Neural cell (in vitro differentiated cells): ENCODE results near the gene TNFAIP8L3. TPM values are rescaled to one million over a fixed set of nuclear protein-coding genes. Genes with fewer than 3 reads are reported as not detected.

ENCODE experiments used
- H2AFZ ChIP-seq: fragments of 200-600, 300-800 bp; sonication (generic), shearing (Covaris generic); 2 replicates; pipeline ENCODE4 v1.6.0; 2014; ENCODE audit warnings: low read depth, mild to moderate bottlenecking, antibody characterized with exemption, low read length, moderate library complexity
- H3F3A ChIP-seq: fragments of 200-600 bp; shearing (Covaris generic); 2 replicates; pipeline ENCODE4 v1.6.1; 2016; ENCODE audit warnings: mild to moderate bottlenecking, moderate library complexity, mixed read lengths, antibody characterized with exemption, low read length; ENCODE audit not compliant: insufficient read depth, poor library complexity, severe bottlenecking
- H3K27ac ChIP-seq: fragments of 200-600, 300-800 bp; sonication (generic), shearing (Covaris generic); 2 replicates; pipeline ENCODE4 v1.5.1; 2014; ENCODE audit warnings: mild to moderate bottlenecking, low read length, moderate library complexity
- H3K27me3 ChIP-seq: fragments of 300-800, 200-600 bp; sonication (generic), shearing (Covaris generic); 2 replicates; pipeline ENCODE4 v1.6.0; 2014; ENCODE audit warnings: mild to moderate bottlenecking, low read depth, low read length, moderate library complexity; ENCODE audit not compliant: insufficient read depth
- H3K36me3 ChIP-seq: fragments of 300-800, 200-600 bp; sonication (generic), shearing (Covaris generic); 2 replicates; pipeline ENCODE4 v1.5.1; 2014; ENCODE audit warnings: mild to moderate bottlenecking, antibody characterized with exemption, low read length, moderate library complexity; ENCODE audit not compliant: insufficient read depth
- H3K4me2 ChIP-seq: fragments of 300-800, 200-600 bp; sonication (generic), shearing (Covaris generic); 2 replicates; pipeline ENCODE4 v1.6.0; 2014; ENCODE audit warnings: mild to moderate bottlenecking, low read length
- H3K4me3 ChIP-seq: fragments of 300-800, 200-600 bp; sonication (generic), shearing (Covaris generic); 2 replicates; pipeline ENCODE4 v1.5.1; 2014; ENCODE audit warnings: mild to moderate bottlenecking, low read length, moderate library complexity
- H3K79me2 ChIP-seq: fragments of 200-600 bp; shearing (Covaris generic); replicated peaks from 2 replicates; pipeline ENCODE4 v1.6.0; 2014; ENCODE audit warnings: mild to moderate bottlenecking, low read length, moderate library complexity; ENCODE audit not compliant: insufficient read depth
- H3K9ac ChIP-seq: fragments of 300-800, 200-600 bp; sonication (generic), shearing (Covaris generic); 2 replicates; pipeline ENCODE4 v1.6.1; 2016; ENCODE audit warnings: mild to moderate bottlenecking, low read length, mixed read lengths
- H3K9me2 ChIP-seq: fragments of 200-600 bp; shearing (Covaris generic); 2 replicates; pipeline ENCODE4 v1.6.1; 2016; ENCODE audit warnings: mild to moderate bottlenecking, low read length, mixed read lengths; ENCODE audit not compliant: insufficient read depth
- H3K9me3 ChIP-seq: fragments of 200-600, 300-800 bp; sonication (generic), shearing (Covaris generic); 2 replicates; pipeline ENCODE4 v1.6.1; 2016; ENCODE audit warnings: mild to moderate bottlenecking, mixed run types, low read length, moderate library complexity, mixed read lengths
- H4K20me1 ChIP-seq: fragments of 200-600 bp; shearing (Covaris generic); 2 replicates; pipeline ENCODE4 v1.6.1; 2016; ENCODE audit warnings: mild to moderate bottlenecking, mixed run types; ENCODE audit not compliant: insufficient read depth
- CTCF ChIP-seq: fragments of 450-650 bp; IDR thresholded peaks from 2 replicates; pipeline ENCODE4 v1.5.1; 2014; ENCODE audit warnings: antibody characterized with exemption, mild to moderate bottlenecking, moderate library complexity; ENCODE audit not compliant: poor library complexity, severe bottlenecking
- EP300 ChIP-seq: fragments of 450-650 bp; conservative IDR thresholded peaks from 2 replicates; pipeline ENCODE4 v1.6.1; 2014; ENCODE audit warnings: antibody characterized with exemption, mild to moderate bottlenecking, moderate library complexity; ENCODE audit not compliant: poor library complexity, severe bottlenecking
- EZH2 ChIP-seq: fragments of 200-600, 300-800 bp; shearing (Covaris generic), sonication (generic); IDR thresholded peaks from 2 replicates; pipeline ENCODE4 v1.6.1; 2014; ENCODE audit warnings: antibody characterized with exemption, low read length, borderline replicate concordance, mild to moderate bottlenecking; ENCODE audit not compliant: insufficient read depth, poor library complexity, severe bottlenecking
- MXI1 ChIP-seq: fragments of 450-650 bp; conservative IDR thresholded peaks from 2 replicates; pipeline ENCODE4 v1.6.1; 2014; ENCODE audit warnings: antibody characterized with exemption, mild to moderate bottlenecking; ENCODE audit not compliant: poor library complexity, severe bottlenecking
- POLR2AphosphoS5 ChIP-seq: IDR thresholded peaks from 2 replicates; pipeline ENCODE4 v1.6.1; 2012
- RAD21 ChIP-seq: fragments of 450-650 bp; conservative IDR thresholded peaks from 2 replicates; pipeline ENCODE4 v1.6.1; 2014; ENCODE audit warnings: antibody characterized with exemption, mild to moderate bottlenecking, moderate library complexity
- REST ChIP-seq: IDR thresholded peaks from 2 replicates; pipeline ENCODE4 v1.6.1; 2012; ENCODE audit warnings: borderline replicate concordance
- SMC3 ChIP-seq: fragments of 450-650 bp; conservative IDR thresholded peaks from 2 replicates; pipeline ENCODE4 v1.6.1; 2014; ENCODE audit warnings: antibody characterized with exemption, mild to moderate bottlenecking, moderate library complexity; ENCODE audit not compliant: poor library complexity
- TAF1 ChIP-seq: IDR thresholded peaks from 2 replicates; pipeline ENCODE4 v1.6.1; 2012; ENCODE audit warnings: low read depth
- polyA plus RNA-seq: library from polyadenylated mRNA; depleted of rRNA; stranded (reverse); fragments of >200 nt; gene quantifications from 2 replicates; pipeline ENCODE4 v1.2.3, GENCODE V29; 2014

The TNFAIP8L3 gene
- polyA plus RNA-seq, 1 donor from 2014 or later: 0.16 TPM

GRCh38 chr15:51121631-51122225 is 27.0 kb upstream of the TNFAIP8L3 start:
- TF ChIP-seq CTCF: no peak
- TF ChIP-seq MXI1: no peak
- Histone ChIP-seq H3K9me2 (no peaks in the 10 kb centered on the region), H2AFZ (no peak overlapping the region), H3K79me2 (no peaks in the 10 kb centered on the region), H3K9ac (no peak overlapping the region), H3K27ac (no peak overlapping the region), H3K4me3 (no peak overlapping the region), H3K27me3 (no peaks in the 10 kb centered on the region), H3F3A (no peaks in the 10 kb centered on the region), H3K36me3 (no peaks in the 10 kb centered on the region), H3K4me2 (no peak overlapping the region), H4K20me1 (no peaks in the 10 kb centered on the region), H3K9me3 (no peaks in the 10 kb centered on the region)

GRCh38 chr15:51121118-51121517 is 26.4 kb upstream of the TNFAIP8L3 start:
- Histone ChIP-seq H2AFZ (no peak overlapping the region), H3K36me3 (no peaks in the 10 kb centered on the region), H3K27ac (no peak overlapping the region), H3K9me3 (no peaks in the 10 kb centered on the region), H3K4me3 (no peak overlapping the region), H3K9ac (no peak overlapping the region), H3K79me2 (no peaks in the 10 kb centered on the region), H3K4me2 (no peak overlapping the region), H3K27me3 (no peaks in the 10 kb centered on the region), H3K9me2 (no peaks in the 10 kb centered on the region), H3F3A (no peaks in the 10 kb centered on the region), H4K20me1 (no peaks in the 10 kb centered on the region)
- no peak for TF ChIP-seq EP300
- TF ChIP-seq REST: no peak
- no peak for TF ChIP-seq MXI1
- no peak for TF ChIP-seq TAF1
- no peak for TF ChIP-seq CTCF
- TF ChIP-seq POLR2AphosphoS5: no peak
- TF ChIP-seq EZH2: no peak
- TF ChIP-seq SMC3: no peak
- TF ChIP-seq RAD21: no peak
